ENCODE measurements around the gene SUCLG2.

Gene SUCLG2

DNA sequence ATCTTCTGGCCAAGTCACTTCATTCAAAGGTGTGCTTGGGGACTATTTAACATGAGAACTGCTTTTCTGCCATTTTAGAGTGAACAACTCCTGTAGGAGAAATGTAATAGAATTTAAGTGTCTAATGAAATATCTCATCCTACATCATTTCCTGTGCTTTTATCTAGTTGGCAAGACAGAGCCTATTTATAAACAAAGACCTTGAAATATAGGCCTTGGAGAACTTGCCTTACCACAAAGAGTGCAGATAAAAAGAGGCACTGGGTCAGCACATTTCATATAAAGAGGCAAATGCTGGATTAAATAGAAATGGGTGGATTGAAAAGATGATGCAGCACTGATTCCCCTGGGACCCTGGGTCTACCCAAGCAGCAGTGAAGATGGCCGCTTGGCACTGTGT lies 278.0 kb downstream of the SUCLG2 start:
- DNase-seq: no peak

DNA sequence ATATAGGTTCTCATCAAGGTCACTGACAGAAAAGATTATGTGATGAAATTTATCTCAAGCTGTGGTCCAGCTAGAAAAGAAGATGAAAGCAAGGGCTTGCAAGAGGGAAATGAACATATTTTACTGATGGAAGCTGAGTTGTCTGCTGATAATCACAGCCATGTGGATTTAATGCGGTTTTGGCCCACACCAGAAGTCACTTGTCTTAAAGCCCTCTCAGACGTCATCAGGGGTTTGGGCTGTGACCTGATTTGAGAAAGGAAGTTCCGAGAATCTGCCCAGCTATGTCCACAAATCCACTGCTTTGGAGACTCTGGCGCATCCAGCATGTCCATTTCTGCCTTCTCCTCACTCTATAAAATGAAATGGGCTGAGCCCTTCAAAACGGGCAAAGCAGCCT lies 278.4 kb downstream of the SUCLG2 start:
- DNase-seq: no peak

DNA sequence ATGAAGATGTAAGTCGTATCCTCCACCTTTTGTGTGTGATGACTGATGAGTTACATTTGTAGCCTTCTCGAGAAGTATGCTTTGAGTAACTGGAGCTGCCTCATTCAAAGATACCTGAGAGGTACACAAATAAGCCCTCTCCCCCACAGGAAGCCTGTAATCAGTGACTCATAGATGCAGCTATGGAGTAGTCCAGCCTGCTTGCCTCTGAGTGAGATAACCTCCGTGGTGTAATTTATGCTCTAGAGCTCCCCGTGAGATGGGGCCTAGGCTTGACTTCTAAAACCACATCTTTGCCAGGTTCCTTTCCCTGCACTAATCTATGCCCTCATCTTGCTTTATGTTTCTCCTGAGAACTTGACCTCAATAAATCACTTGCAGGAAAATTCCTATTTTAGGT lies 291.7 kb downstream of the SUCLG2 start:
- no peak for DNase-seq

DNA sequence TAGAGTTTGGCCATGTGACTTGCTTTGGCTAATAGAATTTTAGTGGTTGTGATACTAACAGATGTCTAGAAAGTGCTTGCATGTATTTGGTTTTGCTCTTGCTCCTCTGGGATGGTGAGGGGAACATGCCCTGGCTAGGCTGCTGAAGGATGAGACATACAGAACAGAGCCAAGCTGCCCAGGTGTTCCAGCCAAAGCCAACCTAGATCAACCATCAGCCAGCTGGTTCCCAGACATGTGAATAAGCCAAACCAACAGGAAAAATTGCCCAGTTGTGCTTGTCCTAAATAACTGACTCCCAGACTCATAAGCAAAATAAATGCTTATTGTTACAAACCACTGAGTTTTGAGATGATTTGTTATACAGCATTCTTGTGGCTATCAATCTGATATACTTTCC lies 292.6 kb downstream of the SUCLG2 start:
- no peak for DNase-seq

DNA sequence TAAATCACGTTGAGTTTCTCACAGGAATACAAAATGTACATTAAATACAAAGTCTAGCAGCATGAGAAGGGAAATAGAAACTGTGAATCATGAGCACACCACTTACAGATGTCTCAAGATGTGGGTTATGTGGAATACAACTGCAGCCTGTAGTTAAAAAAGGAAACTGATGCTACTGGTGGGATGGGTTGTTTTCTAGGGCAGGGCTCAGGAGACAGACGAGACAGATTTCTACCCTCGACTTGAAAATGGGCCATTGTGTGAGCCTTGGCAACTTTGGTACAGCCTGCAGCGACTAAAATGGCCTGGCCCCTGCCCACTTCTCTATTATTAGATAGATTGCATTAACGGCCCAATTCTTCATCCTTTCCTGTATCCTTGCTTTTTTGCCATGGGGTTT lies 293.1 kb downstream of the SUCLG2 start:
- DNase-seq: no peak

DNA sequence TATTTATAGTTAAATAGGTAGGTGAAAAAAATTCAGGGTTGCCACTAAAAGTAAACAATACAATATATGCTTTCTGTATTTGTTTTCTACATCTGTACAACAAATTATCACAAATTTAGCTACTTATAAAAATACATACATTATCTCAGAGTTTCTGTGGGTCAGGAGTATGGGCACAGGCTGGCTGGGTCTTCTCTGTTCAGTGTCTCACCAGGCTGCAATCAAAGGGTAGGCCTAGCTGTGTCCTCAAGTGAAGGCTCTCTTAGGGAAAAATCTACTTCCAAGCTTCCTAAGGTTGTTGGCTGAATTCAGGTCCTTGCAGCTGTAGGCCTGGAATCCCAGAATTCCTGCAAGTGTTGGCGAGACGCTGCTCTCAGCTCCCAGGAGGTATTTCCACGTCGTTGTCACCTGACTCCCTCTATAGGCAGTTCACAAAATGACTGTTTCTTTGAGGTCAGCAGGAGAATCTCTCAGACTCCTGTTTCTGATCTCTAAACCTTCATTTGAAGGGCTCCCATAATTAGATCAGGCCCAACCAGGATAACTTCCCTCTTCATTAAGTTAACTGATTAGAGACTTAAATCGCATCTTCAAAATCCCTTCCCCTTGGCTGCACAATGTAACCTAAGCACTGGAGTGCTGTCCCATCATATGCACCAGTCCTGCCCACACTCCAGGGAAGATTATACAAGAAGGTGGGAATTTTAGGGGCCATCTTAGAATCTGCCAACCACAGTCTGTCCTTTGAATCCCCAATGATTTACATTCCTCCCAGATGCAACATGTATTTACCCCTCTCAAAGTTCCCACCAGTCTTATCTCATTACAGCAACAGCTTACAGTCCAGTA lies 296.6 kb downstream of the SUCLG2 start:
- no peak for DNase-seq

DNA sequence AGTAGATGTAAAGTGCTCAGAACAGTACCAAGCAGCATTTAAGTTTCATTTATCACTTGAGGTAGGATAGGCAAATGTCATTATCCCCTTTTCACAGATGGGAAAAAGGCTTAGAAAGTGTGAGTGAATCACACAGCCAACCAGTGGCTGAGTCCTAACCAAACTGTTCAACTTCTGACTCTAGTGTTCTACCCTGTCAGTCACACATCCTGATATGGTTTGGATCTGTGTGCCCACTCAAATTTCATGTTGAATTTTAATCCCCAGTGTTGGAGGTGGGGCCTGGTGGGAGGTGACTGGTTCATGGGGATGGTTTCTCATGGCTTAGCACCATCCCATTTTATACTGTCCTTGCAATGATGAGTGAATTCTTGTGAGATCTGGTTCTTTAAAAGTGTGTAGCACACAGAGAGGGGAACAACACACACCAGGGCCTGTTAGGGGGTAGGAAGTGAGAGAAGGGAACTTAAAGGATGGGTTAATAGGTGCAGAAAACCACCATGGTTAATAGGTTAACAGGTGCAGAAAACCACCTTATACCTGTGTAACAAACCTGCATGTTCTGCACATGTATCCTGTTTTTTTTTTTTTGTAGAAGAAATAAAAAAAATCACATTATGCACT lies 304.7 kb downstream of the SUCLG2 start:
- no peak for DNase-seq

DNA sequence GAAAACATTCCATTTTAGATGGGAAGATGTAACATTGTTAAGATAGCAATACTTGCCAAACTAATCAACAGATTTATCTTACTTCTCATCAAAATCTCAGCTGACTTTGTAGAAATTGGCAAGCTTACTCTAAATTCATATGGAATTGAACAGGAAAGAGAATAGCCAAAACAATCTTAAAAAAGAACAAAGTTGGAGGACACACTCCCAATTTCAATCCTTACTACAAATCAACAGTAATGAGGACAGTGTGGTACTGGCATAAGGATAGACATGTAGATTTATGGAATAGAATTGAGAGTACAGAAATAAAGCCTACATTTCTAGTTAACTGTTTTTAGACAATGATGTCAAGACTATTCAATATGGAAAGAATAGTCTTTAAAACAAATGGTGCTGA lies 308.3 kb downstream of the SUCLG2 start:
- DNase-seq: no peak

DNA sequence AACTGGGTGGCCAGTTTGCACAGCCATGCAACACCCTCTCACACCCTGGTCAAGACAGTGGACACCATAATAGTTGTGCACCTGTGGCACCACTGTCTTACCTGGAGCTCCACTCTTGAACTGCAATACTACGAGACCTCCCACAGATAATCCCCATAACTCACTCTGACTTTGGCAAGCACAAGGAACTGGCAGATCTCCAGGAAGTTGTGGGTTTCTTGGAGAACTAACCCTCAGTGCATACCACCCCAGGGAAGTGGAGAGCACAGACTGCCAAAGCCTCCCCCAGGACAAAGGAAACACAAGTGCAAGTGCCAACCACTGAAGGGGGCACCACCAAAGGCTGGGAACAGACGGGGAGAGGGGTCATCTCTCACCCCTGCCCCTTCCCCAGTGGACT lies 318.6 kb downstream of the SUCLG2 start:
- DNase-seq: no peak

DNA sequence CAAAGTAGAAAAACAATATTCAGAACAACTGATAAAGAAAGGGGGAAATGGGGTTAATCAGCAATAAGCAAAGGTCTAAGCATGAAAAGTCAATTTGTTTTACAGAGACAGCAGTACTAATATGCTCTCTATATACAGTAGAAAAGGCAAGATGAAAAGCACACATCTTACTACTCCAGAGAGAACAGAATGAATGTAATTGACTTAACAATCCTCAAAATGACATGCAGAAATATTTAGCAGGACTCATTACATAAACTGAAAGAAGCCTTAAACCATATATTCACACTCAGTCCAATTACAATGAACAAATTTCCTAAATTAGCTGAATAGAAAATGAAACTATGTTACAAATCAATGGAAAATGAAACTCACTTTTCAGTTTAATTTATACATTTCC lies 319.8 kb downstream of the SUCLG2 start:
- no peak for DNase-seq

DNA sequence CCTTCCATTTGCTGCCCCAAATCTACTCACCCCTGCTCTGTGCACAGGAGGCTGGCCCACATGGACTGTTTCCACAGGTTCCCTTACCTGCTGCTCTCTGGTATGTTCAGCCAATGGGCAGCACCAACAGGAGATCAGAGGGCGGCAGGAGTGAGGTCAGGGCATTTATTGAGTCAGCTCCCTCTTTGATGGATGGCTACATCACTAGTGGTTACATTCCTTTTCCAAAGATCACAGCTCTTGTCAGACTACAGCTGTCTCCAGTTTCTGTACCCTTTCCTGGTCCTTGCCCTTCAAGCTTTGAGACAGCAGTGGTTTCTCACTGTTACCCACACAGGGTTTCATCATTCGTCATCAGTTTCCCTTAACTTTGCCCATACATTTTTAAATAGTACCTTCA lies 325.1 kb downstream of the SUCLG2 start:
- DNase-seq: no peak

DNA sequence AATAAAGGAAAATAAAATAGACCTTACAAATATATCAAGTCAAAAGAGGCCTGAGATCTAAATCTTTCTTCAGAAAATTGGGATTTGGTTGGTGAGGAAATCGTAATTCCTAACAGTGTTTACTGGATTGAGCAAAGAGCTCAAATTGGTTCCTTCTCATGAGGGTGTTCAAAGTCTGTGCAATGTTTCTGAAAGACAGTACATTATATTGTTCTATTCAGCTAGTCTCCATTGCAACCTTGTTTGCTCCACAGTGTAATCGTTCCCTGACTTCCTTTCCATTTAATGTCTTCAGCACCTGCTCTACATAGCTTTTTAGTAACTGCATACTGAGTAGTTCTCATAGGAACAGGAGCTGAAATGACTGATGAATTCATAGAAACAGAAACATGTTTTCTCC lies 326.8 kb downstream of the SUCLG2 start:
- DNase-seq: no peak

DNA sequence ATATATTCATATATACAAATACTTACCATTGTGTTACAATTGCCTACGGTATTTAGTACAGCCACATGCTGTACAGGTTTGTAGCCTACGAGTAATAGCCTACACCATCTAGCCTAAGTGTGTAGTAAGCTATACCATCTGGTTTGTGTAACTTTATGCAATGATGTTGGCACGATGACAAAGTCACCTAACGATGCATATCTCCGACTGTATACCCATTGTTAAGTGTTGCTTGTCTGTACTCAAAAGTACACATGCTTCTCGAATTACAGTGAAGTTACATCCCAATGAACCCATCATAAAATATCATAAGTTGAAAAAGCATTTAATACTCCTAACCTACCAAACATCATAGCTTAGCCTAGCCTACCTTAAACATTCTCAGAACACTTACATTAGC lies 329.2 kb downstream of the SUCLG2 start:
- no peak for DNase-seq

Measured in NCI-H1694 treated with DMSO at 0.1 percent for 48 hours (cell line).